Measurements from ENCODE around the gene CNOT6L. TPM values are rescaled to one million over a fixed set of nuclear protein-coding genes. Genes with fewer than 3 reads are reported as not detected.
A peak's percentile ranks its signal among the peaks of the same experiment; 100 is the strongest.

CNOT6L gene
- total and polyA plus RNA-seq, 7 experiments from 2014 or later: 50.5 to 212 (median 142) TPM

- no peak overlapping the region for H3K27ac ChIP-seq (ENCODE audit: low read depth, low read length)
- no peak overlapping the region for H3K4me3 ChIP-seq (ENCODE audit: low read length)
- Mint-ChIP-seq H3K27ac (no peak overlapping the region), H3K4me3 (no peak overlapping the region), H3K9me3 (peaks cover 0 to 4% (median 0%) of the 10 kb centered on the region in 11 donors), H3K27me3 (no peaks in the 10 kb centered on the region), H3K4me1 (peaks cover 11 to 37% (median 27%) of the 10 kb centered on the region in 7 donors), H3K36me3 (no peaks in the 10 kb centered on the region)
- no peaks in the 10 kb centered on the region for H3K27me3 ChIP-seq (ENCODE audit: control insufficient read depth in 2 of 2, insufficient read depth in 2 of 2, low read length in 2 of 2)
- H3K36me3 ChIP-seq (ENCODE audit: control insufficient read depth in 2 of 3, insufficient read depth in 3 of 3, low read length in 3 of 3): no peaks in the 10 kb centered on the region
- ATAC-seq (no peak), DNase-seq (no peak)
- intact Hi-C loops (cut with micrococcal nuclease): loop anchor here in 1 of 2 donors (1.0 kb wide), 1 partner anchor 21 kb away; no protein-coding TSS in a partner anchor
- POLR2A ChIA-PET: interaction anchor here (0.7 to 9.2 kb wide), 3 partner anchors 11 to 29 kb away, joined by 3 to 122 read pairs (median 4); no protein-coding TSS in a partner anchor
- H3K4me1 ChIP-seq (ENCODE audit: control insufficient read depth in 2 of 2, insufficient read depth in 2 of 2, low read length in 2 of 2): peaks cover 15 to 22% of the 10 kb centered on the region in 2 donors
- H3K9me3 ChIP-seq (ENCODE audit: control insufficient read depth in 2 of 3, low read length in 3 of 3): no peaks in the 10 kb centered on the region
- CTCF ChIA-PET: interaction anchor here (1.1 kb wide), 1 partner anchor 12 kb away, joined by 3 read pairs; no protein-coding TSS in a partner anchor
These were observed 29.3 kb upstream of the CNOT6L start for GRCh38 chr4:77848508-77848907.

DNA sequence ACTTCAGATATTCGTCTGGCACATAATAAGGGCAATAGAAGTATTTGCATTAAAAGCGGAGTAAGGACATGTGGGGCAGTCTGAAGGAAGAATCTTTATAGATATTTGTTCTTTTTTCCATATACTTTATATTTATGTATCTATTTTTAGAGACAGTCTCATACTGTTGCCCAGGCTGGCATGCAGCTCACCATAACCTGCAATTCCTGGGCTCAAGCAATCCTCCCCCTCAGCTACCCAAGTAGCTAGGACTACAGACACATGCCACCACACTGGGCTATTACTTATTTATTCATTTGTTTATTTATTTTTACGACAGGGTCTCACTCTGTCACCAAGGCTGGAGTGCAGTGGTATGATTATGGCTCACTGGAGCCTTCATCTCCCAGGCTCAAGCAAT lies 26.8 kb upstream of the CNOT6L start:
- CTCF ChIA-PET: no interaction called here
- Mint-ChIP-seq H3K4me1 (peaks cover 0 to 24% (median 10%) of the 10 kb centered on the region in 7 donors), H3K36me3 (no peaks in the 10 kb centered on the region), H3K27ac (peak overlapping the region in 1 of 9 donors; percentile 21), H3K4me3 (no peak overlapping the region), H3K27me3 (no peaks in the 10 kb centered on the region), H3K9me3 (peaks cover 0 to 4% (median 0%) of the 10 kb centered on the region in 11 donors)
- POLR2A ChIA-PET: interaction anchor here (1.1 to 1.3 kb wide), 3 partner anchors 12 to 28 kb away, joined by 3 to 4 read pairs (median 3); no protein-coding TSS in a partner anchor
- no peaks in the 10 kb centered on the region for H3K9me3 ChIP-seq (ENCODE audit: control insufficient read depth in 2 of 3, low read length in 3 of 3)
- no peaks in the 10 kb centered on the region for H3K27me3 ChIP-seq (ENCODE audit: control insufficient read depth in 2 of 2, insufficient read depth in 2 of 2, low read length in 2 of 2)
- no peak overlapping the region for H3K27ac ChIP-seq (ENCODE audit: low read depth, low read length)
- no peaks in the 10 kb centered on the region for H3K4me1 ChIP-seq (ENCODE audit: control insufficient read depth in 2 of 2, insufficient read depth in 2 of 2, low read length in 2 of 2)
- H3K36me3 ChIP-seq (ENCODE audit: control insufficient read depth in 2 of 3, insufficient read depth in 3 of 3, low read length in 3 of 3): no peaks in the 10 kb centered on the region
- H3K4me3 ChIP-seq (ENCODE audit: low read length): no peak overlapping the region
- intact Hi-C loops (cut with micrococcal nuclease): no loop called here
- DNase-seq (no peak), ATAC-seq (no peak)

DNA sequence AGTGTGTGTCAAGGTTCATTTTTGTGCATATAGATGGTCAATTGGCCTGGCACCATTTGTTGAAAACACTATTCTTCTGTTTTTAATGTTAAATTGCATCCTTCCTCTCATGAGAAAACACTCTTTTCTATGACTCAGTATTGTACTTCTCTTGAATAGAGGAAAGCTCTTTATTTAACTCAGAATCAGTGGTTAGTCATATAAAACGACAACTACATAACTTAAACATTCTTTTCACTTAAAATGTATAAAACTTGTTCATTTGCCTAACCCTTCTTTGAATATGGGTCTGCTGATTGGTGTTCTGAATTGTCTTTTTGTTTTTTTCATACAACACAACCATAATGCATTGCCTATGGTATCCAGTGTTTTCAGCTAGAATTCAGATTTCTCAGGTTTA lies 26.2 kb upstream of the CNOT6L start:
- Histone ChIP-seq H3K4me3 (ENCODE audit: low read length) (no peak overlapping the region), H3K9me3 (ENCODE audit: control insufficient read depth in 2 of 3, low read length in 3 of 3) (no peaks in the 10 kb centered on the region), H3K36me3 (ENCODE audit: control insufficient read depth in 2 of 3, insufficient read depth in 3 of 3, low read length in 3 of 3) (no peaks in the 10 kb centered on the region), H3K27ac (ENCODE audit: low read depth, low read length) (no peak overlapping the region), H3K4me1 (ENCODE audit: control insufficient read depth in 2 of 2, insufficient read depth in 2 of 2, low read length in 2 of 2) (no peaks in the 10 kb centered on the region), H3K27me3 (ENCODE audit: control insufficient read depth in 2 of 2, insufficient read depth in 2 of 2, low read length in 2 of 2) (no peaks in the 10 kb centered on the region)
- ATAC-seq (no peak), DNase-seq (no peak)
- Mint-ChIP-seq H3K27me3 (no peaks in the 10 kb centered on the region), H3K4me3 (no peak overlapping the region), H3K36me3 (no peaks in the 10 kb centered on the region), H3K27ac (peak overlapping the region in 2 of 9 donors; percentile 1 to 21), H3K4me1 (peaks cover 0 to 24% (median 10%) of the 10 kb centered on the region in 7 donors), H3K9me3 (peaks cover 0 to 4% (median 0%) of the 10 kb centered on the region in 11 donors)
- ChIA-PET CTCF (no interaction called here), POLR2A (interaction anchor here (0.7 to 1.2 kb wide), 4 partner anchors 9 to 27 kb away, joined by 3 to 4 read pairs (median 4); no protein-coding TSS in a partner anchor)
- intact Hi-C loops (cut with micrococcal nuclease): no loop called here

DNA sequence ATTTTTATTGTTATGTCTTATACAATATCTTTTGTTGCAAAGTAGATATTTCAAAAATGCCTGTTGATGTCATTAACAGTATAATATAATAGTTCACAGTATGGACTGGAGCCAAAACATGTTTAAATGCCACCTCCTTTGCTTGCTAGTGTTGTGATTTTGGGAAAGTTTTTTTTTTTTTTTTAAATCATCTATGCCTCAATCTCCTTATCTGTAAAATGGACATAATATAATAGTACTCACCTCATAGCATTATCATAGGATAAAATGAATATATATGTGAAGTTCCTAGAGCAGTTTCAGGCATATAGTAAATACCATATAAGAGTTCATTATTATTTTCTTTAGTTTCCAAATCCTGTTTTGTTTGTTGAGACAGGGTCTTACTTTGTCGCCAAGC lies 25.2 kb upstream of the CNOT6L start:
- H3K4me3 Mint-ChIP-seq: no peak overlapping the region
- H3K27me3 Mint-ChIP-seq: no peaks in the 10 kb centered on the region

DNA sequence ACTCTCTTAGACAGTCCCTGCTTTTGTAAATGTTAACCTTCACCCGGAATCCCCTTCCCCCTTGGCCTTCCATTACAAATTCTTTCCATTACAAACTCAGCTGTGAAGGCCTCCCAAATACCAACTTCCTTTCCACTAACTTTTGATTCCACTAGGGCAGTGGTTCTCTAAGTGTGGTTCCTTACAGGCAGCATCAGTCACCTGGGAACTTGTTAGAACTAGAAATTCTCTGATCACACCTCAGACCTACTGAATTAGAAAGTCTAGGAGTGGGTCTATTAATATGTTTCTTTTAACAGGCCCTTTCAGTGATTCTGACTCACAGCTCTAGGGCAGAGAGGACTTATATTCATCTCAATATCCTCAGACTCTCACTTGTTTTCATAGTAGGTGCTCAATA lies 24.5 kb upstream of the CNOT6L start:
- H3K27ac ChIP-seq (ENCODE audit: low read depth, low read length): no peak overlapping the region
- CTCF ChIA-PET: no interaction called here
- Mint-ChIP-seq H3K4me3 (no peak overlapping the region), H3K9me3 (peaks cover 0 to 4% (median 0%) of the 10 kb centered on the region in 11 donors), H3K27me3 (no peaks in the 10 kb centered on the region), H3K27ac (peak overlapping the region in 3 of 9 donors; percentile 0 to 62 (median 55)), H3K36me3 (no peaks in the 10 kb centered on the region), H3K4me1 (peaks cover 0 to 24% (median 11%) of the 10 kb centered on the region in 7 donors)
- no peaks in the 10 kb centered on the region for H3K27me3 ChIP-seq (ENCODE audit: control insufficient read depth in 2 of 2, insufficient read depth in 2 of 2, low read length in 2 of 2)
- no peaks in the 10 kb centered on the region for H3K4me1 ChIP-seq (ENCODE audit: control insufficient read depth in 2 of 2, insufficient read depth in 2 of 2, low read length in 2 of 2)
- no peaks in the 10 kb centered on the region for H3K9me3 ChIP-seq (ENCODE audit: control insufficient read depth in 2 of 3, low read length in 3 of 3)
- ATAC-seq: no peak
- H3K36me3 ChIP-seq (ENCODE audit: control insufficient read depth in 2 of 3, insufficient read depth in 3 of 3, low read length in 3 of 3): no peaks in the 10 kb centered on the region
- no peak overlapping the region for H3K4me3 ChIP-seq (ENCODE audit: low read length)
- DNase-seq: no peak
- intact Hi-C loops (cut with micrococcal nuclease): loop anchor here (1.0 kb wide), 1 partner anchor 10 kb away; no protein-coding TSS in a partner anchor
- POLR2A ChIA-PET: interaction anchor here (1.3 to 1.8 kb wide), 3 partner anchors 8 to 23 kb away, joined by 3 to 4 read pairs (median 4); partner anchors contain the start of gene MRPL1

More for the DNA sequence above, 25.2 kb upstream of the CNOT6L start:
- DNase-seq: no peak
- CTCF ChIA-PET: no interaction called here
- H3K4me3 ChIP-seq (ENCODE audit: low read length): no peak overlapping the region
- H3K9me3 Mint-ChIP-seq: peaks cover 0 to 4% (median 0%) of the 10 kb centered on the region in 11 donors
- no peak overlapping the region for H3K27ac ChIP-seq (ENCODE audit: low read depth, low read length)
- H3K36me3 ChIP-seq (ENCODE audit: control insufficient read depth in 2 of 3, insufficient read depth in 3 of 3, low read length in 3 of 3): no peaks in the 10 kb centered on the region
- ATAC-seq: no peak
- H3K27ac Mint-ChIP-seq: peak overlapping the region in 2 of 9 donors; percentile 0 to 55
- intact Hi-C loops (cut with micrococcal nuclease): no loop called here
- H3K9me3 ChIP-seq (ENCODE audit: control insufficient read depth in 2 of 3, low read length in 3 of 3): no peaks in the 10 kb centered on the region
- H3K4me1 Mint-ChIP-seq: peaks cover 0 to 24% (median 11%) of the 10 kb centered on the region in 7 donors
- POLR2A ChIA-PET: interaction anchor here (1.3 to 1.8 kb wide), 3 partner anchors 9 to 23 kb away, joined by 3 to 4 read pairs (median 4); partner anchors contain the start of gene MRPL1
- no peaks in the 10 kb centered on the region for H3K36me3 Mint-ChIP-seq
- no peaks in the 10 kb centered on the region for H3K27me3 ChIP-seq (ENCODE audit: control insufficient read depth in 2 of 2, insufficient read depth in 2 of 2, low read length in 2 of 2)
- no peaks in the 10 kb centered on the region for H3K4me1 ChIP-seq (ENCODE audit: control insufficient read depth in 2 of 2, insufficient read depth in 2 of 2, low read length in 2 of 2)

DNA sequence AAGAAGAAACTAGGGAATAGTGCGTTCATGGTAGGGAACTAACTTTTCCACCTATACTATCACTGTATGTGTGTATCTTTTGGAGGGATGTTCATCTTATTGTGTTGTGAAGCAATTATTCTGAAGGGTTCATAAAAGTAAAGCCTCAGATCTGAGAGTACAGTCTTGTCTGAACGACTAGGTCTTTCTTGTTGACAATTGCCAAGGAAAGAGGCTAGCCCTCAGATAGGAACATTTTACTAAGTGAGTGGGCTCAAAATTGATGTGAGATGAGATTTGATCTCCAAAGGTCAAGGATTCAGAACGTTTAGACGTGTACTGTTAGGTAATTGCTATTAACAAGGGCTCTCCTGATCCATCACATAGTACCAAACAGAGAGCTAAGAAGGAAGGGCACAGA lies 15.2 kb upstream of the CNOT6L start:
- POLR2A ChIA-PET: interaction anchor here (0.6 to 1.6 kb wide), 4 partner anchors 8 to 27 kb away, joined by 3 to 5 read pairs (median 3); partner anchors contain the start of gene MRPL1
- H3K27me3 Mint-ChIP-seq: peaks cover 0 to 3% (median 0%) of the 10 kb centered on the region in 5 donors
- no peaks in the 10 kb centered on the region for H3K4me1 ChIP-seq (ENCODE audit: control insufficient read depth in 2 of 2, insufficient read depth in 2 of 2, low read length in 2 of 2)
- H3K27ac Mint-ChIP-seq: peak overlapping the region in 1 of 9 donors; percentile 59
- H3K36me3 ChIP-seq (ENCODE audit: control insufficient read depth in 2 of 3, insufficient read depth in 3 of 3, low read length in 3 of 3): no peaks in the 10 kb centered on the region
- no peaks in the 10 kb centered on the region for H3K9me3 Mint-ChIP-seq
- intact Hi-C loops (cut with micrococcal nuclease): loop anchor here (2.0 kb wide), 1 partner anchor 14 kb away; no protein-coding TSS in a partner anchor
- H3K4me3 ChIP-seq (ENCODE audit: low read length): no peak overlapping the region
- peaks cover 2 to 18% (median 7%) of the 10 kb centered on the region in 7 donors for H3K4me1 Mint-ChIP-seq
- ATAC-seq (no peak), DNase-seq (no peak)
- no peak overlapping the region for H3K4me3 Mint-ChIP-seq
- H3K27me3 ChIP-seq (ENCODE audit: control insufficient read depth in 2 of 2, insufficient read depth in 2 of 2, low read length in 2 of 2): no peaks in the 10 kb centered on the region
- no peak overlapping the region for H3K27ac ChIP-seq (ENCODE audit: low read depth, low read length)
- H3K36me3 Mint-ChIP-seq: no peaks in the 10 kb centered on the region
- no peaks in the 10 kb centered on the region for H3K9me3 ChIP-seq (ENCODE audit: control insufficient read depth in 2 of 3, low read length in 3 of 3)
- CTCF ChIA-PET: no interaction called here

Measured in naive thymus-derived CD4-positive, alpha-beta T cell (primary cell).